Middle frontal gyrus (tissue), 1 donor: ENCODE results near the gene ZYG11A.

Source experiments
- DNase-seq: peaks from one replicate; pipeline ENCODE4 v3.0.0-alpha.2; 2015; ENCODE audit warnings: low spot score; ENCODE audit errors: extremely low spot score

ZYG11A gene

DNA sequence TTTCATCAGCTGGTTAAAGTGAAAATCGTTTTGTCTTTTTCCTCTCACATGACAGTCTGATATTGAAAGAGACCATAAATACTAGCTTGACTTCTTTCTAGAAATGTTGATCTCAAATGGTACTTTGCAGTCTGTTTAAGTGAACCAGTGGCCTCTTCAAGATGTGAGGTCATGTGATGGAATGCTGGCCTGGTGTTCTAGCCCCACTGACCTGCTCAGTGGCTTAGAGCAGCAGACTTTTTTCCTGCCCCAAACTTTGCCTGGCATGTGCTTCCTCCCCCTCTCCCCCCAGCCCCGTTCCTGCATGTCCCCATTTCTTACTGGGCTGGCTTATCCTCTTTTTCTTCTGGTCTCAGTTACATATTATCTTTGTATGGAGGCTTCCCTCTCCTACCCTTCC is 34.3 kb downstream of the ZYG11A start:
- DNase-seq: no peak

DNA sequence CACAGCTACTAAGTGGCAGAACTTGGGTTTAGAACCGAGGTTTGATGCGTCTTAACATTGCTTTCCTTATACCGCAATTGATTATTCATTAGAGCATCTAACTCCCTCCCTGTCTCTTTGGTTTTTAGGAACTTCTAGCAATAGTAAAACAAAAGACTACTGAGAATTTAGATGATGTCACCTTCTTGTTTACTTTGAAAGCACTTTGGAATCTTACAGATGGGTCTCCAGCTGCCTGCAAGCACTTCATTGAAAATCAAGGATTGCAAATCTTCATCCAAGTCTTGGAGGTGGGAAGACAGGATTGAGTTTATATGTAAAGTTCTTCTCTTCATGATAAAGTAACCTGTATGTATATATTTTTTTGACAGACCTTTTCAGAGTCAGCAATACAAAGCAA is 35.0 kb downstream of the ZYG11A start:
- DNase-seq: no peak

DNA sequence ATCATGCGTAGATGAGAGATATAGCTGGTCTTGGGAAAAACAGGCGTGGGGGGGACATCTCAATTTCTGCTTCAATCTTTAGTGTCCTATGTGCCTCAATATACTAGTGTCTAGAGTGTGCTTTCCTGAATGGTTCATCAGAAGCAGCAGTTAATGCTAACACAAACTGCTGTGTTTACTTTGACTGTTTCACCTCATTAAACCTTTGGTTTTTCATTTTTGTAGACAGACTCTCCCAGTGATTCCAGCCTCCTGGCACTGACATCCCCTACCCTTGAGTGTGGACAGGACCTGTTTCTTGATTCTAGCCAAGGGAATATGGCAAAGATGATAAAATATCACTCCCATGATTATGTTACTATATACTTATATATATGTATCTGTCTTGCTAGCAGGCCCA is 37.6 kb downstream of the ZYG11A start:
- DNase-seq: no peak

DNA sequence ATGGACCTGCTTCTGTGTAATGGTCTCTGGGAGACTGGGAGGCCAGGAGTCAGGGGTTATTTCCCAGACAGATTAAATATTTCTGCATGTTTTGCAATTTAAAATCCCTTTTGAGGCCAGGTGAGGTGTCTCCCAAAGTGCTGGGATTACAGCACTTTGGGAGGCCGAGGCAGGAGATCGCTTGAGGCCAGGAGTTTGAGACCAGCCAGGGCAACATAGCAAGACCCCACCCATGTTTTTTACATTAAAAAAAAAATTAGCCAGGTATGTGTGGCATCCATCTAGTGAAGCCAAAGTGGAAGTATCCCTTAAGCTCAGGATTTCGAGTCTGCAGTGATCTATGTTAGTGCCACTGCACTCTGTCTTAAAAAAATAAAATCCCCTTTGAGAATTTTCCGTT is 44.9 kb downstream of the ZYG11A start:
- no peak for DNase-seq

GRCh38 chr1:52892424-52893215 is 50.1 kb downstream of the ZYG11A start:
- DNase-seq: no peak

DNA sequence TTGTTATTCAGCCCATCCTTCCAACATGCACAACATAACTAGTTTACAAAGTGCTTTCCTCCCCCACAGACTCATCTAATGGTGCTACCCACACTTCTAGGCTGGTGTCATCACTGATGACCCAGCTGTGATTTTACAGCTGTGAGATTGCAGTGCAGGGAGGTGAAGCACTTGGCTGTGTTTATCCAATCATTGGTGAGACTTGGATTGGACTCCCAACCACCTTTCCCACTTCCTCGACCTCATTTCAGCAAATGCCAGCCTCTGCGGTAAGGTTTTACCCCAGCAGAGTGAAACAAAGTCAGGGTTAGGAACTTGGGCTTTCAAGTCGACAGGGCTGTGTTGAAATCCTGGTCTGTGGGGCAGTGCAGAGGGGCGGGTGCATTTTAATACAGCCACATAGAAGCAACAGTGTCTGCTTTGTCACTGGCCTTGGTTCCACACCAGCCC is 56.9 kb downstream of the ZYG11A start:
- no peak for DNase-seq

- DNase-seq: no peak
Observed at GRCh38 chr1:52900402-52900801, 57.8 kb downstream of the ZYG11A start.

- no peak for DNase-seq
Observed at GRCh38 chr1:52901384-52901783, 58.8 kb downstream of the ZYG11A start.

- no peak for DNase-seq
Observed at GRCh38 chr1:52904208-52904926, 61.8 kb downstream of the ZYG11A start.

GRCh38 chr1:52904927-52905698 is 62.6 kb downstream of the ZYG11A start:
- no peak for DNase-seq

DNA sequence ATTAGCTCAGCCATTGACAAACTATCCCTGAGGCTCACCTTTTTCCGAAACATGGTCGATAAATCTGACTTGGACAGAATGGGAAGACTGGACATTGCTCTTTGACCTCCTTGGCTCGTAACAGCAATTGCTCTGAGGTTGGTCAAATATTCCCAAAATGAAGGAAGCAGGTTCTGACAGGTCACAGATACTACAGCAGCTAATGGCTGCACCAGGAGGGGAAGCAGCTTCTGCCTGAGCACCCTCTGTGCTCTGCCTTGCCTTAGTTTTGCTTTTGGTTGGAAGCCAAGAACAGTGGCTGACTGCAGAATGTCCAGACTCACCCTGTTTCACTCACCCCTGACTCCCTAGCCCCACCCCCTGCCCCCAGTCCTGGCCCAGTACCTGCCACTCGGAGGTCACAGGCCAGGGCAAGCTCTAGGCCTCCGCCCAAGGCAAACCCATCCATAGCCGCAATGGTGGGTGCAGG is 63.6 kb downstream of the ZYG11A start:
- DNase-seq: no peak

DNA sequence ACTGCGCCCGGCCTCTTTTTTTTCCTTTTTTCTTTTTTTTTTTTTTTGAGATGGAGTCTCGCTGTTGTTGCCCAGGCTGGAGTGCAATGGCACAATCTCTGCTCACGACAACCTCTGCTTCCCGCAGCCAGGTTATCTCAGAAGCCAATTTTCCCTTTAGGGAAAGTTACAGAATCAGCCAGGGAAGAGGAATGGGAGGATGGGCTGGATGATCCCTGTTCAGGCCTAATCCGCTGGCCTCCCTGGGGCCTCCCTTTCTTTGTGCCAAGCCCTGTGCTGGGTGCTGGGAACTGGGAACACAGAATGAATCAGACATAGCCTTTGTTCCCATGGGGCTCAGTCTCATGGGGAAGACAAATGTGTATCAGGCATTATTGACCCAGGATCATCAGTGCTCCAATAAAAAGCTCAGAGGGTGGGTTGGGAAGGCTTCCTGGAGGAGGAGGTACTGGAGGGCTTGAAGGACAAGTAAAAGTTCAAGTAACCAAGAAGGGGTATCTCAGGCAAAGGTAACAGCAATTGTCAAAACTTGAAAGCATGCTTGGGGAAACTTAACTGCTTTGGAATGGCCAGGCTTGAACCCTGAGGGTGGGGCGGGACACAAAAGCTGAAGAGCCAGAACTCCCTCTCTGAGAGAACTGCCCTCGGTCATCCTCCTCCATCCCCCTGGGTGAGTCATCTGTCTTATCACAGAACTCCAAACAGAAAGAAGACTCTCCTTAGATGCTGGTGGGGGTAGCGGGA is 64.7 kb downstream of the ZYG11A start:
- no peak for DNase-seq

DNA sequence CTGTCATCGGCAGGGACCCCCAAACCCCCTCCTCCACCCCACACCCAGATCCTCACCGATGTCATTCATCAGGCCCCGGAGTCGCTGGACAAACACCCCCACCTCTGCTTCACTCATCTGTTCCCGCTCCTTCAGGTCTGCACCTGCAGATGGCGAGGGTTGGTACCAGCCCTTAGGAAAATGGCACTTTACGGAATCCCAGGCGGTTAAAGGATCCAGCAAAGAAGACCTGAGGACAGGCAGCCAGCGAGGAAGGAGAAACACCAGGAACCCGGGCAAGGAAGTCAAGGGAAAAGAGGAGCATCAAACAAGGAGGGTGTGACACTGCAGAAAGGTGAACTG is 65.2 kb downstream of the ZYG11A start:
- no peak for DNase-seq

GRCh38 chr1:52911541-52911940 is 69.0 kb downstream of the ZYG11A start:
- DNase-seq: no peak

DNA sequence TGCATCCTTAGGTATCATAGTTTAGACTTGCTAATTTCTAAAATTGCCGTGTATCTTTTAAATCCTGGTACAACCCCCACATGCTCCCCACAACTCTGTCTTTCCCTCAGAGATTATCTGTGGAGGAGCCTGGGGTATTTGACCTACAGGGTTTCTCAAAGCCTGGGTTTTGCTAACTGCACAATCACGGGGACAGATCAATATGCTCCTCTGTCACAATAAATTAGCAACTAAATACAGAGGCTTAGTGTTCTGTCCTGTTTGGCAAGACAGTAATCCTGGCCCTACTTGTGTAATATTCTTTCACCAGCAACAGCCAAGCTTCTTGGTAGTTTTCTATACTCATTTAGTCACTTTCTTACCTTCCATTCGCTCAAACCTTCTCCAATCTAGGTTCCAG is 70.5 kb downstream of the ZYG11A start:
- no peak for DNase-seq

DNA sequence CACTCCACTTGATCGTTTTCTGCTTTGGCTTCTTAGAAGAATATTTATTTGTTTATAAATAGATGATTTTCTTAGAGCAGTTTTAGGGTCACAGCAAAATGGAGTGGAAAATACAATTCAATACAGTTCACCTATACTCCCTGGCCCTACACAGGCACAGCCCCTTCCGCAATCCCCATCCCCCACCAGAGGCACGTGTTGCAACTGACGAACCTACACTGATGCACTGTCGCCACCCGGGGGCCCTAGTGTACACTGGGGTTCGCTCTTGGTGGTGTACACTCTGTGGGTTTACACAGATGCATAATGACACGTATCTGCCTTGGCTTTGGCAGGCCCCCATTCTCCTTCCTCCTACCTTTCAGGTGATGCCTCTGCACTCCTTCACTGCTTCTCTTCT is 71.0 kb downstream of the ZYG11A start:
- no peak for DNase-seq

- no peak for DNase-seq
Observed at GRCh38 chr1:52914463-52914862, 71.9 kb downstream of the ZYG11A start.

- no peak for DNase-seq
Observed at GRCh38 chr1:52915211-52915854, 72.8 kb downstream of the ZYG11A start.

DNA sequence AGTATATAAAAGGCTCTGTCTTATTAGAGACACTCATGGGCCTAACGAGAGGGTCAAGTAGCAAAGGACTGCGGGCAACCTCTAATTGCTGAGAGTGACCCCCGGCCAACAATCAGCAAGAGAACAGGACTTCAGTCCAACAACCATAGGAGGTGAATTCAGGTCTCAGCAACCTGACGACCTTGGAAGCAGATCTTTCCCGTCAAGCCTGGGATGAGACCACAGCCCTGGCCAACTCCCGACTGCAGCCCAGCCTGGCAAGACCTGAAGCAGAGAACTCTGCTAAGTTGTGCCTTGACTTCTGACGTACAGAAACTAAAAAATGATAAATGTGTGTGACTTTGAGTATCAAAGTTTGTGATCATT is 73.3 kb downstream of the ZYG11A start:
- no peak for DNase-seq

- DNase-seq: no peak
Observed at GRCh38 chr1:52916241-52916975, 73.8 kb downstream of the ZYG11A start.
